Measurements from ENCODE around the gene RAB4B. TPM values are rescaled to one million over a fixed set of nuclear protein-coding genes. Genes with fewer than 3 reads are reported as not detected.
A peak's percentile ranks its signal among the peaks of the same experiment; 100 is the strongest.

Gene RAB4B
- total and polyA plus RNA-seq, 2 experiments from 2014 or later, result 27.4 to 29.0 TPM

- TF ChIP-seq REST (IDR thresholded peaks at IDR 0.05; ENCODE audit: unreplicated experiment), result no peak
These were observed 3.0 kb upstream of the RAB4B start, which contains the start of gene MIA (continued) for GRCh38 chr19:40774916-40775631.

DNA sequence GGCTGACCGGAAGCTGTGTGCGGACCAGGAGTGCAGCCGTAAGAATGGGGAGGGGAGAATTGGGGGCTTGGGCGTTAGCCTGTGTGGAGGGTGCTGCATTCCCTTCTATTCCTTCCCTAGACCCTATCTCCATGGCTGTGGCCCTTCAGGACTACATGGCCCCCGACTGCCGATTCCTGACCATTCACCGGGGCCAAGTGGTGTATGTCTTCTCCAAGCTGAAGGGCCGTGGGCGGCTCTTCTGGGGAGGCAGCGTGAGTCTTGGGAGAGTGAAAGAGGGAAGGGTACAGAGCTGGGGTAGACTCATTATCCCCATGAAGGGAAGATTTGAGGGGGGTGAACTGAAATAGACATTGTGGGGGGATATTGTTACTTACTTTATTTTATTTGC, 2.4 kb upstream of the RAB4B start:
- Mint-ChIP-seq H3K4me3 (no peak overlapping the region), H3K9me3 (peaks cover 7% of the 10 kb centered on the region)
- TF ChIP-seq, protein P1, sequence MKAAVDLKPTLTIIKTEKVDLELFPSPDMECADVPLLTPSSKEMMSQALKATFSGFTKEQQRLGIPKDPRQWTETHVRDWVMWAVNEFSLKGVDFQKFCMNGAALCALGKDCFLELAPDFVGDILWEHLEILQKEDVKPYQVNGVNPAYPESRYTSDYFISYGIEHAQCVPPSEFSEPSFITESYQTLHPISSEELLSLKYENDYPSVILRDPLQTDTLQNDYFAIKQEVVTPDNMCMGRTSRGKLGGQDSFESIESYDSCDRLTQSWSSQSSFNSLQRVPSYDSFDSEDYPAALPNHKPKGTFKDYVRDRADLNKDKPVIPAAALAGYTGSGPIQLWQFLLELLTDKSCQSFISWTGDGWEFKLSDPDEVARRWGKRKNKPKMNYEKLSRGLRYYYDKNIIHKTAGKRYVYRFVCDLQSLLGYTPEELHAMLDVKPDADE (IDR thresholded peaks at IDR 0.05), result no peak
- no peak for TF ChIP-seq ZNF462 (CRISPR knock-in tag; IDR thresholded peaks at IDR 0.05)
- TF ChIP-seq EZH2phosphoT487 (IDR thresholded peaks at IDR 0.05; ENCODE audit: unreplicated experiment), result no peak
- TF ChIP-seq REST (IDR thresholded peaks at IDR 0.05; ENCODE audit: unreplicated experiment), result no peak
- TF ChIP-seq POLR2AphosphoS5 (IDR thresholded peaks at IDR 0.05; ENCODE audit: low read depth), result no peak
- TF ChIP-seq, protein P2, sequence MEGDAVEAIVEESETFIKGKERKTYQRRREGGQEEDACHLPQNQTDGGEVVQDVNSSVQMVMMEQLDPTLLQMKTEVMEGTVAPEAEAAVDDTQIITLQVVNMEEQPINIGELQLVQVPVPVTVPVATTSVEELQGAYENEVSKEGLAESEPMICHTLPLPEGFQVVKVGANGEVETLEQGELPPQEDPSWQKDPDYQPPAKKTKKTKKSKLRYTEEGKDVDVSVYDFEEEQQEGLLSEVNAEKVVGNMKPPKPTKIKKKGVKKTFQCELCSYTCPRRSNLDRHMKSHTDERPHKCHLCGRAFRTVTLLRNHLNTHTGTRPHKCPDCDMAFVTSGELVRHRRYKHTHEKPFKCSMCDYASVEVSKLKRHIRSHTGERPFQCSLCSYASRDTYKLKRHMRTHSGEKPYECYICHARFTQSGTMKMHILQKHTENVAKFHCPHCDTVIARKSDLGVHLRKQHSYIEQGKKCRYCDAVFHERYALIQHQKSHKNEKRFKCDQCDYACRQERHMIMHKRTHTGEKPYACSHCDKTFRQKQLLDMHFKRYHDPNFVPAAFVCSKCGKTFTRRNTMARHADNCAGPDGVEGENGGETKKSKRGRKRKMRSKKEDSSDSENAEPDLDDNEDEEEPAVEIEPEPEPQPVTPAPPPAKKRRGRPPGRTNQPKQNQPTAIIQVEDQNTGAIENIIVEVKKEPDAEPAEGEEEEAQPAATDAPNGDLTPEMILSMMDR (conservative IDR thresholded peaks at IDR 0.05; ENCODE audit: low read depth in 2 of 2), result no peak

More for the DNA sequence above, 2.4 kb upstream of the RAB4B start:
- Histone ChIP-seq H3K4me2 (no peak overlapping the region), H2AFZ (no peak overlapping the region), H3K79me2 (replicated peaks; ENCODE audit: insufficient read depth) (peaks cover 5% of the 10 kb centered on the region), H3K4me3 (no peak overlapping the region), H3K4me1 (ENCODE audit: insufficient read depth) (peaks cover 11% of the 10 kb centered on the region), H3K9me2 (ENCODE audit: insufficient read depth) (no peaks in the 10 kb centered on the region), H3K36me3 (ENCODE audit: insufficient read depth) (no peaks in the 10 kb centered on the region), H3F3A (replicated peaks; ENCODE audit: low read depth) (peaks cover 5% of the 10 kb centered on the region; the same call in 1 of the 2 replicates), H3K27ac (ENCODE audit: low read depth) (no peak overlapping the region), H3K27me3 (ENCODE audit: insufficient read depth) (no peaks in the 10 kb centered on the region), H4K20me1 (replicated peaks; ENCODE audit: insufficient read depth) (no peaks in the 10 kb centered on the region)
- Mint-ChIP-seq H3K36me3 (ENCODE audit: low read depth) (peaks cover 9% of the 10 kb centered on the region; the same call in 2 of the 3 replicates), H3K4me1 (peaks cover 20% of the 10 kb centered on the region), H3K27me3 (ENCODE audit: insufficient read depth, low read depth, poor library complexity) (peaks cover 15% of the 10 kb centered on the region), H3K27ac (peak overlapping the region; percentile 72)
- ATAC-seq (no peak), DNase-seq (ENCODE audit: low spot score) (no peak)
